Smooth muscle cell (in vitro differentiated cells): ENCODE measurements around the gene CTXN1. TPM values are rescaled to one million over a fixed set of nuclear protein-coding genes. Genes with fewer than 3 reads are reported as not detected.

ENCODE experiments used
- DNase-seq: peaks from one replicate; lab custom pipeline; 2025; ENCODE audit not compliant: unreplicated experiment; lab: John Stamatoyannopoulos, UW
- H2AFZ ChIP-seq: fragments of 200-600 bp; sonication (generic); 2 replicates; pipeline ENCODE4 v1.6.0; 2016; ENCODE audit warnings: antibody characterized with exemption, low read depth, mild to moderate bottlenecking
- H3F3A ChIP-seq: fragments of 200-600 bp; sonication (generic); 2 replicates; pipeline ENCODE4 v1.6.0; 2017; ENCODE audit warnings: antibody characterized with exemption, low read depth
- H3K27ac ChIP-seq: fragments of 200-600 bp; sonication (generic); 2 replicates; pipeline ENCODE4 v1.5.1; 2016; ENCODE audit warnings: low read depth, mild to moderate bottlenecking
- H3K27me3 ChIP-seq: fragments of 200-600 bp; sonication (generic); 2 replicates; pipeline ENCODE4 v1.6.1; 2016; ENCODE audit warnings: low read depth, mild to moderate bottlenecking
- H3K36me3 ChIP-seq: fragments of 200-600 bp; sonication (generic); 2 replicates; pipeline ENCODE4 v1.5.1; 2016; ENCODE audit warnings: low read depth
- H3K4me1 ChIP-seq: fragments of 200-600 bp; sonication (generic); 2 replicates; pipeline ENCODE4 v1.5.1; 2016; ENCODE audit warnings: low read depth
- H3K4me2 ChIP-seq: fragments of 200-600 bp; sonication (generic); 2 replicates; pipeline ENCODE4 v1.6.0; 2016; ENCODE audit warnings: mild to moderate bottlenecking
- H3K4me3 ChIP-seq: fragments of 200-600 bp; sonication (generic); 2 replicates; pipeline ENCODE4 v1.5.1; 2016; ENCODE audit warnings: mild to moderate bottlenecking
- H3K79me2 ChIP-seq: fragments of 200-600 bp; sonication (generic); 2 replicates; pipeline ENCODE4 v1.6.0; 2016; ENCODE audit warnings: low read depth, mild to moderate bottlenecking
- H3K9ac ChIP-seq: fragments of 200-600 bp; sonication (generic); 2 replicates; pipeline ENCODE4 v1.6.0; 2016; ENCODE audit warnings: low read depth
- H3K9me3 ChIP-seq: fragments of 200-600 bp; sonication (generic); replicated peaks from 2 replicates; pipeline ENCODE4 v1.5.1; 2016; ENCODE audit warnings: low read depth
- H4K20me1 ChIP-seq: fragments of 200-600 bp; sonication (generic); 2 replicates; pipeline ENCODE4 v1.6.0; 2016; ENCODE audit warnings: low read depth
- WGBS: methylation state at CpG from one replicate; pipeline ENCODE4 v1.1.7; 2016; ENCODE audit warnings: low lambda C conversion rate; 5-methylcytosine and 5-hydroxymethylcytosine counted together
- polyA plus RNA-seq: library from polyadenylated mRNA; unstranded; fragments of >200 nt; fragmentation: Nextera tagmentation; extraction: Ambion mirVana; gene quantifications from 2 replicates; pipeline ENCODE4 v1.2.1, GENCODE V29; 2016
- total RNA-seq: library from RNA; depleted of rRNA; stranded (reverse); fragments of >200 nt; gene quantifications from 2 replicates; pipeline ENCODE4 v1.2.3, GENCODE V29; 2014
- TF ChIP-seq, protein P1 (sequence below): fragments of 200-600 bp; sonication (generic); IDR thresholded peaks from 2 replicates; pipeline ENCODE4 v1.5.1; 2017; ENCODE audit warnings: borderline replicate concordance, mild to moderate bottlenecking, antibody characterized with exemption; ENCODE audit not compliant: insufficient read depth, poor library complexity, severe bottlenecking

CTXN1 gene
- total and polyA plus RNA-seq, 2 experiments from 2014 or later: 4.8 to 25.4 TPM

DNA sequence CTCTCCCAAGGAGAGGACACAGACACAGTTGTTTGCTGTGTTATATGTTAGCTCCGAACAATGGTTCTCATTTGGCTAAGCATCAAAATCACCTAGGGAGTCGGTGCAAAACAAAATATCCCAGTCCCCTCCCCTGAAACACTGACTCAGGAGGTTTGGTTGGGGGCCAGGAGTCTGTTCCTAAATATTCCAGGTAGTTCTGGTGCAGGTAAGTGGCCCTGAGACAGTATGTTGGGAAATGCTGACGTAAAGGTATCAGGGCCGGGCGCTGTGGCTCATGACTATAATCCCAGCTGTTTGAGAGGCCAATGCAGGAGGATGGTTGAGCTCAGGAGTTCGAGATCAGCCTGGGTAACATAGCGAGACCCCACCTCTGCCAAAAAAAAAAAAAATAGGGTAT lies 24.6 kb downstream of the CTXN1 start:
- H2AFZ ChIP-seq: no peak overlapping the region
- no peaks in the 10 kb centered on the region for H3K36me3 ChIP-seq
- no peak for DNase-seq
- TF ChIP-seq, protein P1, sequence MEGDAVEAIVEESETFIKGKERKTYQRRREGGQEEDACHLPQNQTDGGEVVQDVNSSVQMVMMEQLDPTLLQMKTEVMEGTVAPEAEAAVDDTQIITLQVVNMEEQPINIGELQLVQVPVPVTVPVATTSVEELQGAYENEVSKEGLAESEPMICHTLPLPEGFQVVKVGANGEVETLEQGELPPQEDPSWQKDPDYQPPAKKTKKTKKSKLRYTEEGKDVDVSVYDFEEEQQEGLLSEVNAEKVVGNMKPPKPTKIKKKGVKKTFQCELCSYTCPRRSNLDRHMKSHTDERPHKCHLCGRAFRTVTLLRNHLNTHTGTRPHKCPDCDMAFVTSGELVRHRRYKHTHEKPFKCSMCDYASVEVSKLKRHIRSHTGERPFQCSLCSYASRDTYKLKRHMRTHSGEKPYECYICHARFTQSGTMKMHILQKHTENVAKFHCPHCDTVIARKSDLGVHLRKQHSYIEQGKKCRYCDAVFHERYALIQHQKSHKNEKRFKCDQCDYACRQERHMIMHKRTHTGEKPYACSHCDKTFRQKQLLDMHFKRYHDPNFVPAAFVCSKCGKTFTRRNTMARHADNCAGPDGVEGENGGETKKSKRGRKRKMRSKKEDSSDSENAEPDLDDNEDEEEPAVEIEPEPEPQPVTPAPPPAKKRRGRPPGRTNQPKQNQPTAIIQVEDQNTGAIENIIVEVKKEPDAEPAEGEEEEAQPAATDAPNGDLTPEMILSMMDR: no peak
- WGBS: over 99% methylated on average over 7 of the region's 7 CpGs
- H3K4me2 ChIP-seq: no peak overlapping the region
- H3F3A ChIP-seq: no peaks in the 10 kb centered on the region
- peaks cover 23% of the 10 kb centered on the region for H4K20me1 ChIP-seq
- H3K4me1 ChIP-seq: peaks cover 14% of the 10 kb centered on the region
- no peak overlapping the region for H3K4me3 ChIP-seq
- H3K27me3 ChIP-seq: no peaks in the 10 kb centered on the region
- H3K79me2 ChIP-seq: peaks cover 30% of the 10 kb centered on the region
- no peaks in the 10 kb centered on the region for H3K9me3 ChIP-seq
- H3K27ac ChIP-seq: no peak overlapping the region
- no peak overlapping the region for H3K9ac ChIP-seq

DNA sequence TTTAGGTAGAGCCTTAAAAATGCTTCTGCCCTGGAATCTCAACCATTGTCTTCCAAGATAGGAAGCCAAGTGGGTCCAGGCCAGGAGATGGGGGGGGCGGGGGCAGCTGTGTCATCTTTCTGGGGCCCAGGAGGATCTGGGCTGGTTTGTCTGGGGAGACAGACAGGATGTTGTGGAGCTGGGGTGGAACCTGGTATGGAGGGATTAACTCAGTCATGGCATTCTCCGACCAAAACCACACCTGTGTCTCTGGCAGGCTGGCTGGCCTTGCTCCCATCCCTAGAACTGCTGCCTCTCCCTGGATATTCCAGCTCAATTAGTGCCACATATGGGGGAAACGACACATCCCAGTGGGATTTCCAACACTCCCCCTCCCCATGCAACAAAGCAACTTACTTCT lies 25.0 kb downstream of the CTXN1 start:
- Histone ChIP-seq H3K27ac (no peak overlapping the region), H3K4me1 (peaks cover 14% of the 10 kb centered on the region), H2AFZ (no peak overlapping the region), H3K4me3 (no peak overlapping the region), H3F3A (no peaks in the 10 kb centered on the region), H3K4me2 (no peak overlapping the region), H3K36me3 (no peaks in the 10 kb centered on the region), H3K27me3 (no peaks in the 10 kb centered on the region), H3K9ac (no peak overlapping the region), H4K20me1 (peaks cover 19% of the 10 kb centered on the region), H3K79me2 (peaks cover 26% of the 10 kb centered on the region), H3K9me3 (no peaks in the 10 kb centered on the region)
- WGBS: 85% methylated on average over 3 of the region's 3 CpGs
- DNase-seq: no peak
- TF ChIP-seq, protein P1: no peak

DNA sequence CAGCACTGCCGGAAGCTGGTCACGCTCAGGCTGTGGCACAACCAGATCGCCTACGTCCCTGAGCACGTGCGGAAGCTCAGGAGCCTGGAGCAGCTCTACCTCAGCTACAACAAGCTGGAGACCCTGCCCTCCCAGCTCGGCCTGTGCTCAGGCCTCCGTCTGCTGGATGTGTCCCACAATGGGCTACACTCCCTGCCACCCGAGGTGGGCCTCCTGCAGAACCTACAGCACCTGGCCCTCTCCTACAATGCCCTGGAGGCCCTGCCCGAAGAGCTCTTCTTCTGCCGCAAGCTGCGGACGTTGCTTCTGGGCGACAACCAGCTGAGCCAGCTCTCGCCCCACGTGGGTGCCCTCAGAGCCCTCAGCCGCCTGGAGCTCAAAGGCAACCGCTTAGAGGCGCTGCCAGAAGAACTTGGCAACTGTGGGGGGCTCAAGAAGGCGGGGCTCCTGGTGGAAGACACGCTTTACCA lies 25.5 kb downstream of the CTXN1 start:
- DNase-seq: no peak
- peaks cover 14% of the 10 kb centered on the region for H3K4me1 ChIP-seq
- H3K4me3 ChIP-seq: no peak overlapping the region
- peaks cover 14% of the 10 kb centered on the region for H4K20me1 ChIP-seq
- TF ChIP-seq, protein P1: no peak
- peaks cover 21% of the 10 kb centered on the region for H3K79me2 ChIP-seq
- no peak overlapping the region for H3K9ac ChIP-seq
- no peak overlapping the region for H3K27ac ChIP-seq
- H3K4me2 ChIP-seq: no peak overlapping the region
- 90% methylated on average over 21 of the region's 21 CpGs for WGBS
- H3F3A ChIP-seq: no peaks in the 10 kb centered on the region
- no peak overlapping the region for H2AFZ ChIP-seq
- no peaks in the 10 kb centered on the region for H3K36me3 ChIP-seq
- H3K27me3 ChIP-seq: no peaks in the 10 kb centered on the region
- H3K9me3 ChIP-seq: no peaks in the 10 kb centered on the region

DNA sequence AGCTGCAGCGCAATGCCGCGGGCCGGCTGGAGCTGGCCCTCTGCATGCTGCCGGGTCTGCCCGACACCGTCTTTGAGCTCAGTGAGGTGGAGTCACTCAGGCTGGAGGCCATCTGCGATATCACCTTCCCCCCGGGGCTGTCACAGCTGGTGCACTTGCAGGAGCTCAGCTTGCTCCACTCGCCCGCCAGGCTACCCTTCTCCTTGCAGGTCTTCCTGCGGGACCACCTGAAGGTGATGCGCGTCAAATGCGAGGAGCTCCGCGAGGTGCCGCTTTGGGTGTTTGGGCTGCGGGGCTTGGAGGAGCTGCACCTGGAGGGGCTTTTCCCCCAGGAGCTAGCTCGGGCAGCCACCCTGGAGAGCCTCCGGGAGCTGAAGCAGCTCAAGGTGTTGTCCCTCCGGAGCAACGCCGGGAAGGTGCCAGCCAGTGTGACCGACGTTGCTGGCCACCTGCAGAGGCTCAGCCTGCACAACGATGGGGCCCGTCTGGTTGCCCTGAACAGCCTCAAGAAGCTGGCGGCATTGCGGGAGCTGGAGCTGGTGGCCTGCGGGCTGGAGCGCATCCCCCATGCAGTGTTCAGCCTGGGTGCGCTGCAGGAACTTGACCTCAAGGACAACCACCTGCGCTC lies 26.1 kb downstream of the CTXN1 start:
- no peaks in the 10 kb centered on the region for H3K36me3 ChIP-seq
- H3K9ac ChIP-seq: no peak overlapping the region
- no peak overlapping the region for H2AFZ ChIP-seq
- H4K20me1 ChIP-seq: peaks cover 8% of the 10 kb centered on the region
- no peak for DNase-seq
- WGBS: 98% methylated on average over 34 of the region's 34 CpGs
- H3K9me3 ChIP-seq: no peaks in the 10 kb centered on the region
- peaks cover 10% of the 10 kb centered on the region for H3K4me1 ChIP-seq
- H3F3A ChIP-seq: no peaks in the 10 kb centered on the region
- no peaks in the 10 kb centered on the region for H3K27me3 ChIP-seq
- TF ChIP-seq, protein P1: no peak
- no peak overlapping the region for H3K4me2 ChIP-seq
- H3K79me2 ChIP-seq: peaks cover 15% of the 10 kb centered on the region
- no peak overlapping the region for H3K27ac ChIP-seq
- H3K4me3 ChIP-seq: no peak overlapping the region
